Adrenal gland (tissue), 5 donors: ENCODE data around the gene ABCC4.

Experiments
- CTCF ChIP-seq, 6 experiments: fragments of 450-650 bp in 4 of 6; fragments of 200-600 bp in 2 of 6; sonication (generic) in 1 of 6; IDR thresholded peaks; 1 replicate in 5 of 6; 2 replicates in 1 of 6; pipeline versions ENCODE4 v1.5.1 to v1.8.0; 2016 to 2021; ENCODE audit warnings: antibody characterized with exemption in 6 of 6, mild to moderate bottlenecking in 2 of 6, moderate library complexity in 1 of 6
- POLR2A ChIP-seq, 2 donors: fragments of 450-650 bp; IDR thresholded peaks; one replicate each; pipeline ENCODE4 v1.6.1; 2017; ENCODE audit warnings: antibody characterized with exemption in 2 of 2, mild to moderate bottlenecking in 2 of 2, moderate library complexity in 1 of 2
- donor health status: DM: no; HTN: no; CAD: no.

- TF ChIP-seq CTCF (IDR thresholded peaks at IDR 0.05) (no peak), POLR2A (IDR thresholded peaks at IDR 0.05) (no peak)
Observed at GRCh38 chr13:95056266-95056665, 245.0 kb downstream of the ABCC4 start.
